AG09319 (cell line): ENCODE results near the gene COPS4.
A peak's percentile ranks its signal among the peaks of the same experiment; 100 is the strongest.
"Not testable (repeated sequence)": the region's sequence is repeated elsewhere in the genome, so short reads cannot be mapped to it uniquely, and the experiment has no call there.

Experiments
- DNase-seq: peaks from one replicate; pipeline ENCODE4 v3.0.0-alpha.2; 2010; ENCODE audit warnings: low read depth; ENCODE audit errors: extremely low read depth
- CTCF ChIP-seq: IDR thresholded peaks from 2 replicates; pipeline ENCODE4 v1.5.1; 2011; ENCODE audit warnings: low read depth, mild to moderate bottlenecking, inconsistent platforms, low read length, moderate library complexity

The COPS4 gene

GRCh38 chr4:83034630-83035494 lies at the start of gene COPS4:
TSS of gene COPS4 (plus strand) at chr4:83035183. CDS start at chr4:83035225, 42 bp downstream.
- peak; percentile 99 for DNase-seq
- TF ChIP-seq CTCF: peak; percentile 44

- DNase-seq: not testable (repeated sequence)
Measured at GRCh38 chr4:82987519-82987918, 47.5 kb upstream of the COPS4 start.

GRCh38 chr4:82988323-82988832 lies 46.6 kb upstream of the COPS4 start:
- peak; percentile 78 for DNase-seq
- no peak for TF ChIP-seq CTCF

- TF ChIP-seq CTCF: no peak
Measured at GRCh38 chr4:82989575-82990429, 45.2 kb upstream of the COPS4 start.

GRCh38 chr4:82994834-82995233 lies 40.1 kb upstream of the COPS4 start:
- DNase-seq: no peak
- no peak for TF ChIP-seq CTCF

More at GRCh38 chr4:82989575-82990429, 45.2 kb upstream of the COPS4 start:
- no peak for DNase-seq

- DNase-seq: no peak
- TF ChIP-seq CTCF: no peak
Measured at GRCh38 chr4:82998898-82999297, 36.1 kb upstream of the COPS4 start.

GRCh38 chr4:83002329-83002728 lies 32.7 kb upstream of the COPS4 start:
- no peak for TF ChIP-seq CTCF
- no peak for DNase-seq

GRCh38 chr4:83003044-83003791 lies 31.8 kb upstream of the COPS4 start:
- not testable (repeated sequence) for DNase-seq
